A549 (cell line): Measurements from ENCODE around the gene METTL23.

Experiments used
- BHLHE40 ChIP-seq: IDR thresholded peaks from 2 replicates; pipeline ENCODE4 v1.6.1; 2012; ENCODE audit warnings: low read depth, low read length, inconsistent platforms
- CTCF ChIP-seq: fragments of >200 bp; sonication (Bioruptor Twin); formaldehyde crosslinking; IDR thresholded peaks from 3 replicates; pipeline ENCODE4 v1.5.1; 2016
- EHMT2 ChIP-seq: fragments of 200-600 bp; sonication (generic); IDR thresholded peaks from 2 replicates; pipeline ENCODE4 v1.6.1; 2016; ENCODE audit warnings: antibody characterized with exemption, low read depth, mild to moderate bottlenecking, moderate library complexity
- EP300 ChIP-seq, 2 experiments: fragments of >200 bp; sonication (Bioruptor Twin); formaldehyde crosslinking; IDR thresholded peaks; 2 replicates in 1 of 2; 3 replicates in 1 of 2; pipeline ENCODE4 v1.6.1; 2016 to 2017
- PHF8 ChIP-seq: fragments of 200-600 bp; sonication (generic); IDR thresholded peaks from 2 replicates; pipeline ENCODE4 v1.6.1; 2016; ENCODE audit warnings: low read depth, mild to moderate bottlenecking, antibody characterized with exemption, moderate library complexity, borderline replicate concordance
- RFX5 ChIP-seq: fragments of 450-650 bp; IDR thresholded peaks from 2 replicates; pipeline ENCODE4 v1.7.1; 2014; ENCODE audit warnings: antibody characterized with exemption, mild to moderate bottlenecking, moderate library complexity
- TF ChIP-seq, protein P1 (sequence below): fragments of 200-600 bp; sonication (generic); IDR thresholded peaks from 2 replicates; pipeline ENCODE4 v1.6.1; 2016; ENCODE audit warnings: antibody characterized with exemption, mild to moderate bottlenecking, moderate library complexity

DNA sequence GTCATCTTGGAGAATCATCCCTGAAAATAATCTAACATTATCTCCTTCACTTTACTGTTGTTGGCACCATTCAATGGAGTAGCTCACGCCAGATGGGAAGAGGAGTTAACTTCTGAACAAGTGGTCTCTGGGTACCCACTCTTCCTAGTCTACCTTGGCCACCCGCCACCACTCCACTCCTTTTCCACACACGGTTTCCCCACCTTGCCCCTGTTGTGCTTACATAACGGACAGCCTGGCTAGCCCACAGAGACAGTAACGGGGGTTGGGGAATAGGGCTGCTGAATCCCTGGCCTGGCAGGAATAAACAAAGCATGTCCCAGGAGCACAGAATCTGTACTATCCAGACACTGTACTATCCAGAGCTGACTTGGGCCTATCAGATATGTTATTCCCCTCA is 12.3 kb upstream of the METTL23 start:
- TF ChIP-seq CTCF (no peak), BHLHE40 (no peak), PHF8 (no peak), RFX5 (no peak), EP300 (IDR thresholded peaks at IDR 0.05) (no peak), EHMT2 (no peak)
- TF ChIP-seq, protein P1, sequence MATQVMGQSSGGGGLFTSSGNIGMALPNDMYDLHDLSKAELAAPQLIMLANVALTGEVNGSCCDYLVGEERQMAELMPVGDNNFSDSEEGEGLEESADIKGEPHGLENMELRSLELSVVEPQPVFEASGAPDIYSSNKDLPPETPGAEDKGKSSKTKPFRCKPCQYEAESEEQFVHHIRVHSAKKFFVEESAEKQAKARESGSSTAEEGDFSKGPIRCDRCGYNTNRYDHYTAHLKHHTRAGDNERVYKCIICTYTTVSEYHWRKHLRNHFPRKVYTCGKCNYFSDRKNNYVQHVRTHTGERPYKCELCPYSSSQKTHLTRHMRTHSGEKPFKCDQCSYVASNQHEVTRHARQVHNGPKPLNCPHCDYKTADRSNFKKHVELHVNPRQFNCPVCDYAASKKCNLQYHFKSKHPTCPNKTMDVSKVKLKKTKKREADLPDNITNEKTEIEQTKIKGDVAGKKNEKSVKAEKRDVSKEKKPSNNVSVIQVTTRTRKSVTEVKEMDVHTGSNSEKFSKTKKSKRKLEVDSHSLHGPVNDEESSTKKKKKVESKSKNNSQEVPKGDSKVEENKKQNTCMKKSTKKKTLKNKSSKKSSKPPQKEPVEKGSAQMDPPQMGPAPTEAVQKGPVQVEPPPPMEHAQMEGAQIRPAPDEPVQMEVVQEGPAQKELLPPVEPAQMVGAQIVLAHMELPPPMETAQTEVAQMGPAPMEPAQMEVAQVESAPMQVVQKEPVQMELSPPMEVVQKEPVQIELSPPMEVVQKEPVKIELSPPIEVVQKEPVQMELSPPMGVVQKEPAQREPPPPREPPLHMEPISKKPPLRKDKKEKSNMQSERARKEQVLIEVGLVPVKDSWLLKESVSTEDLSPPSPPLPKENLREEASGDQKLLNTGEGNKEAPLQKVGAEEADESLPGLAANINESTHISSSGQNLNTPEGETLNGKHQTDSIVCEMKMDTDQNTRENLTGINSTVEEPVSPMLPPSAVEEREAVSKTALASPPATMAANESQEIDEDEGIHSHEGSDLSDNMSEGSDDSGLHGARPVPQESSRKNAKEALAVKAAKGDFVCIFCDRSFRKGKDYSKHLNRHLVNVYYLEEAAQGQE = no peak
